Endothelial cell of umbilical vein (primary cell): ENCODE data around the gene GOLPH3L. TPM values are rescaled to one million over a fixed set of nuclear protein-coding genes. Genes with fewer than 3 reads are reported as not detected.
"Not testable (repeated sequence)": the region's sequence is repeated elsewhere in the genome, so short reads cannot be mapped to it uniquely, and the experiment has no call there.

ENCODE experiments used
- BruUV-seq: library from RNA; stranded (reverse); fragments of 400-500 nt; replicated peaks from 2 replicates; lab custom pipeline; 2021; lab: Mats Ljungman, UMichigan
- CTCF ChIA-PET: fragments of 300-600, 350-600 bp; sonication (Branson Sonifier 250); formaldehyde crosslinking; loops from one replicate; lab custom pipeline; 2021; ENCODE audit warnings: antibody characterized with exemption, inconsistent platforms; lab: Charles Lee
- POLR2A ChIA-PET: fragments of 300-600, 350-600 bp; sonication (Branson Sonifier 250); formaldehyde crosslinking; loops from one replicate; lab custom pipeline; 2021; ENCODE audit warnings: antibody characterized with exemption, inconsistent platforms; lab: Charles Lee
- DNase-seq: peaks from one replicate; pipeline ENCODE4 v3.0.0-alpha.2; 2011; ENCODE audit warnings: low read depth, low spot score
- FAIRE-seq: peaks from 2 replicates; lab custom pipeline; 2011; peaks lifted over from hg19 to GRCh38; lab: Jason Lieb, UNC
- H2AFZ ChIP-seq: 2 replicates; pipeline ENCODE4 v1.6.0; 2012; ENCODE audit warnings: low read depth, low read length, control low read depth, inconsistent platforms
- H3K27ac ChIP-seq: 2 replicates; pipeline ENCODE4 v1.5.1; 2011; ENCODE audit warnings: low read depth, mild to moderate bottlenecking, control low read depth, low read length, moderate library complexity; ENCODE audit not compliant: insufficient read depth
- H3K27me3 ChIP-seq, 2 experiments: 2 replicates each; pipeline versions ENCODE4 v1.6.0 to v1.6.1; 2011; ENCODE audit warnings: low read length in 2 of 2, mixed read lengths in 1 of 2; ENCODE audit not compliant: control insufficient read depth in 2 of 2, insufficient read depth in 2 of 2
- H3K36me3 ChIP-seq, 2 experiments: 2 replicates in 1 of 2; 3 replicates in 1 of 2; pipeline ENCODE4 v1.5.1; 2011; ENCODE audit warnings: low read length in 2 of 2, mild to moderate bottlenecking in 1 of 2, moderate library complexity in 1 of 2; ENCODE audit not compliant: control insufficient read depth in 2 of 2, insufficient read depth in 2 of 2; ENCODE audit errors: extremely low read depth in 1 of 2
- H3K4me1 ChIP-seq: 3 replicates; pipeline ENCODE4 v1.5.1; 2011; ENCODE audit warnings: mild to moderate bottlenecking, low read length; ENCODE audit not compliant: control insufficient read depth, insufficient read depth; ENCODE audit errors: extremely low read depth
- H3K4me2 ChIP-seq: 2 replicates; pipeline ENCODE4 v1.6.1; 2011; ENCODE audit warnings: low read length, control low read depth, mixed read lengths; ENCODE audit not compliant: insufficient read depth
- H3K4me3 ChIP-seq, 3 experiments: fragments of 200-600 bp in 1 of 3; sonication (generic), shearing (Covaris generic) in 1 of 3; replicated peaks in 1 of 3; 2 replicates each; pipeline ENCODE4 v1.5.1; 2011 to 2016; ENCODE audit warnings: control low read depth in 3 of 3, low read length in 3 of 3, mild to moderate bottlenecking in 2 of 3, inconsistent platforms in 1 of 3, low read depth in 1 of 3, moderate library complexity in 1 of 3; ENCODE audit not compliant: insufficient read depth in 1 of 3
- H3K79me2 ChIP-seq: 2 replicates; pipeline ENCODE4 v1.6.0; 2012; ENCODE audit warnings: low read length, inconsistent platforms; ENCODE audit not compliant: control insufficient read depth, insufficient read depth
- H3K9ac ChIP-seq: replicated peaks from 2 replicates; pipeline ENCODE3; 2011; ENCODE audit warnings: low read length, control low read depth; ENCODE audit not compliant: insufficient read depth; ENCODE audit errors: extremely low read depth
- H3K9me1 ChIP-seq: replicated peaks from 3 replicates; pipeline ENCODE4 v1.6.0; 2011; ENCODE audit warnings: mild to moderate bottlenecking, low read length; ENCODE audit not compliant: control insufficient read depth, insufficient read depth; ENCODE audit errors: extremely low read depth
- H3K9me3 ChIP-seq: replicated peaks from 2 replicates; pipeline ENCODE4 v1.5.1; 2012; ENCODE audit warnings: low read length, inconsistent platforms; ENCODE audit not compliant: control insufficient read depth, insufficient read depth
- H4K20me1 ChIP-seq: replicated peaks from 2 replicates; pipeline ENCODE3; 2011; ENCODE audit warnings: mild to moderate bottlenecking, low read length; ENCODE audit not compliant: control insufficient read depth, insufficient read depth; ENCODE audit errors: extremely low read depth
- CTCF ChIP-seq, 2 donors: IDR thresholded peaks; 1 replicate in 1 of 2; 2 replicates in 1 of 2; pipeline ENCODE4 v1.5.1; 2011; ENCODE audit warnings: low read length in 2 of 2, mild to moderate bottlenecking in 2 of 2, moderate library complexity in 2 of 2, control low read depth in 1 of 2, inconsistent platforms in 1 of 2, low read depth in 1 of 2; ENCODE audit not compliant: insufficient read depth in 1 of 2; ENCODE audit errors: extremely low read depth in 1 of 2
- EZH2 ChIP-seq: IDR thresholded peaks from 2 replicates; pipeline ENCODE4 v1.6.1; 2012; ENCODE audit warnings: borderline replicate concordance, low read depth, mild to moderate bottlenecking, moderate library complexity, low read length, inconsistent platforms; ENCODE audit not compliant: severe bottlenecking
- FOS ChIP-seq: IDR thresholded peaks from 2 replicates; pipeline ENCODE4 v1.6.1; 2011; ENCODE audit warnings: mild to moderate bottlenecking, low read length, moderate library complexity, borderline replicate concordance; ENCODE audit not compliant: insufficient read depth
- GATA2 ChIP-seq: IDR thresholded peaks from 2 replicates; pipeline ENCODE4 v1.7.0; 2011; ENCODE audit warnings: low read depth, mild to moderate bottlenecking, moderate library complexity, mixed read lengths, low read length; ENCODE audit not compliant: insufficient read length, insufficient read depth
- JUN ChIP-seq: IDR thresholded peaks from 2 replicates; pipeline ENCODE4 v1.6.1; 2011; ENCODE audit warnings: borderline replicate concordance, low read depth; ENCODE audit not compliant: insufficient read length, insufficient read depth
- MAX ChIP-seq: IDR thresholded peaks from 2 replicates; pipeline ENCODE4 v1.6.1; 2011; ENCODE audit not compliant: insufficient read depth, insufficient read length
- MYC ChIP-seq: IDR thresholded peaks from one replicate; pipeline ENCODE4 v1.6.1; 2011; ENCODE audit warnings: mild to moderate bottlenecking, low read depth, low read length
- POLR2A ChIP-seq: IDR thresholded peaks from 2 replicates; pipeline ENCODE4 v1.6.1; 2012; ENCODE audit warnings: low read depth, mild to moderate bottlenecking, control low read depth, low read length
- POLR2AphosphoS5 ChIP-seq: IDR thresholded peaks from 2 replicates; pipeline ENCODE4 v1.6.1; 2012; ENCODE audit warnings: low read depth, mild to moderate bottlenecking, control low read depth, low read length, moderate library complexity; ENCODE audit not compliant: insufficient read depth
- dilution Hi-C: fragments of 300-500 bp; cut with MboI; formaldehyde crosslinking; loops from one replicate; pipeline ENCODE4 v1.15.0; 2019; ENCODE audit warnings: low sequenced_read_pairs; ENCODE audit not compliant: extremely low pct_ligation_motif_present
- intact Hi-C: fragments of 100-400 bp; cut with micrococcal nuclease; formaldehyde crosslinking; loops from one replicate; pipeline ENCODE4 v1.10.0; 2022
- polyA plus RNA-seq, 4 experiments: library from polyadenylated mRNA; depleted of rRNA in 3 of 4; stranded (reverse) in 3 of 4; unstranded in 1 of 4; fragments of >200 nt; gene quantifications; 2 replicates each; pipeline versions ENCODE4 v1.2.1 to v1.2.3, GENCODE V29; 2011 to 2012; ENCODE audit warnings: missing spikeins in 1 of 4
- total RNA-seq: library from RNA; stranded (reverse); gene quantifications from 2 replicates; pipeline ENCODE4 v1.2.3, GENCODE V29; 2021

GOLPH3L gene
- total and polyA plus RNA-seq, 2 donors (not counting 3 experiments of a cell fraction or from before 2014, with no cell fraction given), result 15.7 to 34.9 TPM

GRCh38 chr1:150601540-150601939, 95.4 kb downstream of the GOLPH3L start:
- dilution Hi-C loops (no loop called here), intact Hi-C loops (no loop called here)
- H3K27me3 ChIP-seq, result no peaks in the 10 kb centered on the region
- H3K4me1 ChIP-seq, result peaks cover 17% of the 10 kb centered on the region
- POLR2A ChIA-PET, result no interaction called here
- no peak for FAIRE-seq
- TF ChIP-seq JUN (no peak), MYC (no peak), MAX (no peak), EZH2 (no peak), POLR2A (no peak), GATA2 (no peak), FOS (no peak), CTCF (IDR thresholded peaks at IDR 0.05; ENCODE audit: extremely low read depth in 1 of 2, insufficient read depth in 1 of 2, low read depth in 1 of 2, low read length in 2 of 2) (no peak), POLR2AphosphoS5 (no peak)
- no peak overlapping the region for H2AFZ ChIP-seq
- H3K9ac ChIP-seq, result no peak overlapping the region
- no peaks in the 10 kb centered on the region for H3K9me3 ChIP-seq
- BruUV-seq, result no TSS peak
- DNase-seq, result no peak
- H3K4me2 ChIP-seq, result no peak overlapping the region
- no peak overlapping the region for H3K27ac ChIP-seq
- no peaks in the 10 kb centered on the region for H3K36me3 ChIP-seq
- no peaks in the 10 kb centered on the region for H4K20me1 ChIP-seq
- no peaks in the 10 kb centered on the region for H3K9me1 ChIP-seq
- CTCF ChIA-PET, result no interaction called here
- no peak overlapping the region for H3K4me3 ChIP-seq
- H3K79me2 ChIP-seq, result no peaks in the 10 kb centered on the region

- H3K4me3 ChIP-seq, H3K9me3 ChIP-seq, H3K4me1 ChIP-seq, H2AFZ ChIP-seq, H3K27ac ChIP-seq, dilution Hi-C loops, H3K9me1 ChIP-seq, H3K27me3 ChIP-seq, H3K79me2 ChIP-seq, H3K9ac ChIP-seq, intact Hi-C loops, DNase-seq, BruUV-seq, FAIRE-seq, H4K20me1 ChIP-seq, H3K36me3 ChIP-seq, H3K4me2 ChIP-seq: not testable (repeated sequence)
- CTCF ChIA-PET, result interaction anchor here (1.0 kb wide), 1 partner anchor 39 kb away, joined by 3 read pairs; no protein-coding TSS in a partner anchor
- POLR2A ChIA-PET, result interaction anchor here (1.2 kb wide), 1 partner anchor 19 kb away, joined by 4 read pairs; the partner anchor contains the start of gene MCL1
These were observed 98.6 kb downstream of the GOLPH3L start for GRCh38 chr1:150598346-150598745.
